ENCODE data around the gene DDHD1.

DNA sequence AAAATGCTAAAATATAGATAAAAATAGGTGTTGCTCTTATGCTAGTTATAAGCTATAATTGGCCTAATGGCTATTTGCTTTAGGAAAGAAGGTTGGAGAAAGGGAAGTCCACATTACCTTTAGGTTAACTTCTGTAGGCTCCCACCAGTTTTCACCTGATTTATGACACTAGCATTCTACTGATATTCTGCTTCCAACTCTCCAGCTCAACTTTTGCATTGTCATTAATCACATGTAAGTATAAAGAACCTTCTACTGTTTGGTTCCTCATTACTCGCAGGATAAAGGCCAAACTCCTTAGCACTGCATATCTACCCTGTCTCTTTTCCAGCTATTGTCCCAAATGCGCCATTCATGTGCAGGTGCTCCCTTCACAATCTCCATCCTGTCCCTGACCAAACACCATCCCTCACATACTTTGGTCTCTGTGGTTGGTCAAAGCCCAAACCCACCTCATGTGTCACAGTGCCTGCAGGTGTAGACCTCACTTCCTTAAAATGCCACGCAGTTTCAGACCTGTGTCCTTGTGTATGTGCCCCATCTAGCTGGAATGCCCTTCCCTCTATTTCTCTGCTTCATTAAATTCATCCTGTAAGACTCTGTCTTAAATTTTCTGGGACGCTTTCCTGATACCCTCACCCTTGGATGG is 3.3 kb downstream of the DDHD1 start:
- TF ChIP-seq EZH2 (IDR thresholded peaks at IDR 0.05; ENCODE audit: insufficient read depth, poor library complexity, severe bottlenecking) (no peak), EZH2phosphoT487 (IDR thresholded peaks at IDR 0.05; ENCODE audit: insufficient read depth, low read depth) (no peak)

All from GM23248 (cell line).